Measurements from ENCODE around the gene ZNF107.

DNA sequence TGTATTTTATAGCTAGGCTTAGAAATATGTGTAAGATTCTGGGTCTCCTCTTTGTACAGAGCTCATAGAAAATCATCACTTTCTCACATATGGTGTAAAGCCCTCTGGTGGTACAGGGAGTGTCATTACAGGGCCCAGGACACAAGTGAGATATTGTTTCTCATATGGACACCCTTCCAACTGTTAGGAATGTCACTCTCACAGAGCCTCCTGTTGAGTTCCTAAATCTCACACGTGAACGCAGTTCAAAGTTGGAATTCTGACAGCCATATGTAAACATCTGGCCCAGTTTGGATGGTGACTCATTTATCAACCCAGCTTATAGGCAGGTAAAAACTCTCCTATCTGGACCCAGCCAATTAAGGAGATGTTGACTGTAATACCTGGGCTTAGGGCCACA, 35.4 kb upstream of the ZNF107 start:
- TF ChIP-seq POLR2A (IDR thresholded peaks at IDR 0.05) (no peak), EP300 (IDR thresholded peaks at IDR 0.05) (no peak)
- TF ChIP-seq, protein P1, sequence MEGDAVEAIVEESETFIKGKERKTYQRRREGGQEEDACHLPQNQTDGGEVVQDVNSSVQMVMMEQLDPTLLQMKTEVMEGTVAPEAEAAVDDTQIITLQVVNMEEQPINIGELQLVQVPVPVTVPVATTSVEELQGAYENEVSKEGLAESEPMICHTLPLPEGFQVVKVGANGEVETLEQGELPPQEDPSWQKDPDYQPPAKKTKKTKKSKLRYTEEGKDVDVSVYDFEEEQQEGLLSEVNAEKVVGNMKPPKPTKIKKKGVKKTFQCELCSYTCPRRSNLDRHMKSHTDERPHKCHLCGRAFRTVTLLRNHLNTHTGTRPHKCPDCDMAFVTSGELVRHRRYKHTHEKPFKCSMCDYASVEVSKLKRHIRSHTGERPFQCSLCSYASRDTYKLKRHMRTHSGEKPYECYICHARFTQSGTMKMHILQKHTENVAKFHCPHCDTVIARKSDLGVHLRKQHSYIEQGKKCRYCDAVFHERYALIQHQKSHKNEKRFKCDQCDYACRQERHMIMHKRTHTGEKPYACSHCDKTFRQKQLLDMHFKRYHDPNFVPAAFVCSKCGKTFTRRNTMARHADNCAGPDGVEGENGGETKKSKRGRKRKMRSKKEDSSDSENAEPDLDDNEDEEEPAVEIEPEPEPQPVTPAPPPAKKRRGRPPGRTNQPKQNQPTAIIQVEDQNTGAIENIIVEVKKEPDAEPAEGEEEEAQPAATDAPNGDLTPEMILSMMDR (IDR thresholded peaks at IDR 0.05), result peak in 2 of 4 experiments; percentile 12 to 44
